MCF 10A (cell line): ENCODE results near the gene MEF2C. TPM values are rescaled to one million over a fixed set of nuclear protein-coding genes. Genes with fewer than 3 reads are reported as not detected.

Source experiments
- BruUV-seq: library from RNA; stranded (reverse); fragments of 400-500 nt; replicated peaks from 2 replicates; lab custom pipeline; 2021; lab: Mats Ljungman, UMichigan
- CTCF ChIA-PET: fragments of 300-600 bp; sonication (Branson Sonifier 250); formaldehyde crosslinking; extraction: SDS; loops from one replicate; lab custom pipeline; 2021; ENCODE audit warnings: antibody characterized with exemption, inconsistent platforms; lab: Yijun Ruan, JAX
- POLR2A ChIA-PET: fragments of 300-600, 350-650 bp; sonication (Branson Sonifier 250); formaldehyde crosslinking; extraction: SDS; loops from one replicate; lab custom pipeline; 2020; ENCODE audit warnings: antibody characterized with exemption, inconsistent platforms; lab: Yijun Ruan, JAX
- DNase-seq: peaks from one replicate; pipeline ENCODE4 v3.0.0-alpha.2; 2018; ENCODE audit not compliant: unreplicated experiment
- H3K27ac Mint-ChIP-seq: one replicate; pipeline ENCODE4 v1.8.0; 2022; ENCODE audit warnings: mild to moderate bottlenecking, low read depth, mixed read lengths; ENCODE audit not compliant: unreplicated experiment
- H3K27me3 Mint-ChIP-seq: one replicate; pipeline ENCODE4 v1.8.0; 2022; ENCODE audit warnings: mixed read lengths; ENCODE audit not compliant: insufficient read depth, unreplicated experiment
- H3K36me3 Mint-ChIP-seq: one replicate; pipeline ENCODE4 v1.8.0; 2022; ENCODE audit warnings: mild to moderate bottlenecking, moderate library complexity, mixed read lengths; ENCODE audit not compliant: insufficient read depth, unreplicated experiment
- H3K4me1 Mint-ChIP-seq: one replicate; pipeline ENCODE4 v1.8.0; 2022; ENCODE audit warnings: mixed read lengths; ENCODE audit not compliant: insufficient read depth, unreplicated experiment
- H3K4me3 Mint-ChIP-seq: one replicate; pipeline ENCODE4 v1.8.0; 2022; ENCODE audit warnings: mild to moderate bottlenecking, moderate library complexity, mixed read lengths; ENCODE audit not compliant: unreplicated experiment
- H3K9me3 Mint-ChIP-seq: one replicate; pipeline ENCODE4 v1.8.0; 2022; ENCODE audit warnings: mixed read lengths; ENCODE audit not compliant: unreplicated experiment
- intact Hi-C: fragments of 100-400 bp; cut with micrococcal nuclease; formaldehyde crosslinking; loops from 2 replicates; pipeline ENCODE4 v1.14.1; 2022
- total RNA-seq: library from RNA; stranded (reverse); gene quantifications from 2 replicates; pipeline ENCODE4 v1.2.3, GENCODE V29; 2022
- TF ChIP-seq, protein P1 (sequence below): fragments of 200-600 bp; IDR thresholded peaks from one replicate; pipeline ENCODE4 v1.8.0; 2022; ENCODE audit warnings: antibody characterized with exemption, mild to moderate bottlenecking; ENCODE audit not compliant: unreplicated experiment

The MEF2C gene
- total RNA-seq, 1 experiment from 2014 or later: 0.05 TPM

DNA sequence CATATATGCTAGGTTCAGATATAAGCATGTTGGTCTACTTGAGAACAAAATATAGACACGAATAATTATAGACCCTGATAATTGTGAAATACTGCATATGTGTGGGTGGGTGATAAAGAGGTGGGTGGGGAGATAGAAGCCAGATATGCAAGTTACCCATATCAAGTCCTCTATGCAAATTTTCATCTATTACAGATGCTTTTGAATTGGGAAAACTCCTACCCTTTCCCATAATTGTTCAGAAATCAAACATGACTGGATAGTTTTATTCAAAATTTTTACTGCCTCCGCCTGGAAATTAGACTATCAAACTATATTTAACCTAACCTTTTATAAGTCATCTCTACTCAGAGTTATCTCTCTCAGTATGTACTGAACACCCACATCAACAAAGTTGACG lies 157.5 kb downstream of the MEF2C start:
- Mint-ChIP-seq H3K36me3 (no peaks in the 10 kb centered on the region), H3K4me3 (no peak overlapping the region), H3K4me1 (no peaks in the 10 kb centered on the region), H3K9me3 (no peaks in the 10 kb centered on the region), H3K27ac (no peak overlapping the region), H3K27me3 (peaks cover 61% of the 10 kb centered on the region)
- CTCF ChIA-PET: interaction anchor here (0.5 to 10.7 kb wide), 12 partner anchors 15 to 1804 kb away, joined by 3 to 114 read pairs (median 4); partner anchors contain the start of gene LYSMD3
- TF ChIP-seq, protein P1, sequence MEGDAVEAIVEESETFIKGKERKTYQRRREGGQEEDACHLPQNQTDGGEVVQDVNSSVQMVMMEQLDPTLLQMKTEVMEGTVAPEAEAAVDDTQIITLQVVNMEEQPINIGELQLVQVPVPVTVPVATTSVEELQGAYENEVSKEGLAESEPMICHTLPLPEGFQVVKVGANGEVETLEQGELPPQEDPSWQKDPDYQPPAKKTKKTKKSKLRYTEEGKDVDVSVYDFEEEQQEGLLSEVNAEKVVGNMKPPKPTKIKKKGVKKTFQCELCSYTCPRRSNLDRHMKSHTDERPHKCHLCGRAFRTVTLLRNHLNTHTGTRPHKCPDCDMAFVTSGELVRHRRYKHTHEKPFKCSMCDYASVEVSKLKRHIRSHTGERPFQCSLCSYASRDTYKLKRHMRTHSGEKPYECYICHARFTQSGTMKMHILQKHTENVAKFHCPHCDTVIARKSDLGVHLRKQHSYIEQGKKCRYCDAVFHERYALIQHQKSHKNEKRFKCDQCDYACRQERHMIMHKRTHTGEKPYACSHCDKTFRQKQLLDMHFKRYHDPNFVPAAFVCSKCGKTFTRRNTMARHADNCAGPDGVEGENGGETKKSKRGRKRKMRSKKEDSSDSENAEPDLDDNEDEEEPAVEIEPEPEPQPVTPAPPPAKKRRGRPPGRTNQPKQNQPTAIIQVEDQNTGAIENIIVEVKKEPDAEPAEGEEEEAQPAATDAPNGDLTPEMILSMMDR: no peak
- no TSS peak for BruUV-seq
- POLR2A ChIA-PET: interaction anchor here (0.6 kb wide), 1 partner anchor 1460 kb away, joined by 3 read pairs; no protein-coding TSS in a partner anchor
- intact Hi-C loops: no loop called here
- no peak for DNase-seq

DNA sequence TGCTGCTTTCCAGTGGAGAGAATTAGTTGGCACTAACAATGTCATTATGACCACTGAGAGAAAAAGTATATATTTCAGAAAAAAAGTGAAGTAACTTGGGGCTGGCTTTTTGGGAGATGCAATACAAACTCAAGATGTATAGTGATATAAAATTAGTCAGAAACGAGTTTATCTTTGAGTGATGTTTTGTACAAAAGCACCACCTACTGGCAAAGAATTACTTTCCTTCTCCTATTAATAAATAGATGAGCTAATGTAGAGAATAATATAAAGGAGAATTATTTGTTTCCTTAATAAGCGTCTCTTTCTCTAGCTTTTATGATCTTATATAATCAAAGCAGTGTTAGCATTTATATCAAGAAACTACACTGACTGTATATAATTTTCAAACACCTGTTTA lies 158.8 kb downstream of the MEF2C start:
- H3K4me3 Mint-ChIP-seq: no peak overlapping the region
- H3K9me3 Mint-ChIP-seq: no peaks in the 10 kb centered on the region
- no peak overlapping the region for H3K27ac Mint-ChIP-seq
- peak; percentile 8 for DNase-seq
- intact Hi-C loops: loop anchor here (1.0 to 5.0 kb wide), 2 partner anchors 943 to 1297 kb away; no protein-coding TSS in a partner anchor
- BruUV-seq: no TSS peak
- ChIA-PET POLR2A (interaction anchor here (0.5 kb wide), 1 partner anchor 650 kb away, joined by 3 read pairs; no protein-coding TSS in a partner anchor), CTCF (interaction anchor here (0.8 to 10.7 kb wide), 14 partner anchors 8 to 1985 kb away, joined by 3 to 114 read pairs (median 5); no protein-coding TSS in a partner anchor)
- TF ChIP-seq, protein P1: peak; percentile 40
- H3K4me1 Mint-ChIP-seq: no peaks in the 10 kb centered on the region
- H3K27me3 Mint-ChIP-seq: peaks cover 62% of the 10 kb centered on the region
- H3K36me3 Mint-ChIP-seq: no peaks in the 10 kb centered on the region

DNA sequence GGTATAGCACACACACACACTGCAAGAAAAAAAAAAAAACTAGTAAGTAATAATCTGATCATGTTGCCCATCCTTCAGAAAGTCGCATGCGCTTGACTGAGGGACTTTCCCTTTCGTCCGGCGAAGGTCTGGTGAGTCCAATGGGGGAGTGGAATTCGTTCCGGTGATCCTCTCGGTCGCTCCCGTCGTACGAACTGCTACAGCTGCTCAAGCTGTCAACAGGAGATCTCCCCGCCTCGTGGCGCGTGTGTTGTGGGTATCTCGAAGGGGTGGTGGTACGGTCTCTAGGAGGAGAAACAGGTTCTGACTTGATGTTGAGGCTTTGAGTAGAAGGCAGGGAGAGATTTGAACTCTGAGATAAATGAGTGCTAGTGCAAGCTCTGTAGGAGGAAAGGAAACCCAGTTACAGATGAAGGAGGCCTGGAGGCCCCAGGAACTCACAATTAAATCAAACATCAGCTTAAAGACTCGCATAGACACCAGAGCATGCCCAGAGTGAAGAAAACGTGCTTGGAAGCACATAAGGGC lies 160.4 kb downstream of the MEF2C start:
- H3K27me3 Mint-ChIP-seq: peaks cover 78% of the 10 kb centered on the region
- intact Hi-C loops: loop anchor here (5.0 kb wide), 1 partner anchor 1295 kb away; no protein-coding TSS in a partner anchor
- CTCF ChIA-PET: interaction anchor here (0.7 to 10.7 kb wide), 7 partner anchors 9 to 1810 kb away, joined by 3 to 114 read pairs (median 7); no protein-coding TSS in a partner anchor

DNA sequence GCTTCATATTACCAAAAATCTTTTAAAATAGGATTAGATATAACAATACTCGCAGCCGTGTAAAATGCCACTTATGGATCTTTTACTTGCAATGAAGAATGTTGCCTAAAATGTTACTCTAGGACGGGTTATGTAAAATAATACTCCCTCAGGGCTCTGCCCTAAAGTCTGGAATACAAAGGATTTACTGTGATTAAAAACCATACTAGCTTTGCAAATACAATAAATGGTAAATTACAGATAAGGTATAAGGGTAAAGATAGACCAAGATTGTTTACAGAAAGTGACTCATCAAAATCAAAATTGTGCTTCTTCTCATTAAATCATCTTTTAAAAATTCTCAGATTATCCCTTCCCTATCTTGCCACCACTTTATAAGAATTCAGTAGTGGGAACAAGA lies 163.6 kb downstream of the MEF2C start:
- Mint-ChIP-seq H3K27ac (no peak overlapping the region), H3K4me1 (no peaks in the 10 kb centered on the region), H3K4me3 (no peak overlapping the region), H3K27me3 (peaks cover 85% of the 10 kb centered on the region), H3K36me3 (no peaks in the 10 kb centered on the region), H3K9me3 (no peaks in the 10 kb centered on the region)
- CTCF ChIA-PET: interaction anchor here (0.7 to 1.0 kb wide), 3 partner anchors 8 to 939 kb away, joined by 3 to 4 read pairs (median 3); no protein-coding TSS in a partner anchor
- TF ChIP-seq, protein P1: no peak
- POLR2A ChIA-PET: no interaction called here
- DNase-seq: no peak
- BruUV-seq: no TSS peak
- intact Hi-C loops: no loop called here

More for the DNA sequence above, 160.4 kb downstream of the MEF2C start:
- no peak for DNase-seq
- Mint-ChIP-seq H3K27ac (no peak overlapping the region), H3K4me1 (no peaks in the 10 kb centered on the region), H3K9me3 (no peaks in the 10 kb centered on the region), H3K4me3 (no peak overlapping the region), H3K36me3 (no peaks in the 10 kb centered on the region)
- TF ChIP-seq, protein P1: no peak
- BruUV-seq: no TSS peak
- POLR2A ChIA-PET: no interaction called here
